B cell (primary cell): ENCODE results near the gene CCDC91. TPM values are rescaled to one million over a fixed set of nuclear protein-coding genes. Genes with fewer than 3 reads are reported as not detected.

Experiments used
- ATAC-seq: fragments of 200-7000 bp; cut with Tn5 transposase; one replicate; pipeline ENCODE4 v1.10.0; 2021; ENCODE audit warnings: low read depth, mild to moderate bottlenecking, moderate number of reproducible peaks, moderate library complexity
- CTCF ChIA-PET: fragments of 350-600 bp; sonication (Branson Sonifier 250); formaldehyde crosslinking; loops from one replicate; lab custom pipeline; 2021; ENCODE audit warnings: antibody characterized with exemption, inconsistent platforms; lab: Charles Lee
- POLR2A ChIA-PET: fragments of 350-600 bp; sonication (Branson Sonifier 250); formaldehyde crosslinking; loops from one replicate; lab custom pipeline; 2021; ENCODE audit warnings: antibody characterized with exemption; lab: Charles Lee
- DNase-seq: peaks from one replicate; pipeline ENCODE4 v3.0.0; 2013
- H2AFZ ChIP-seq: 2 replicates; pipeline ENCODE4 v1.6.1; 2012; ENCODE audit warnings: mild to moderate bottlenecking, low read depth, low read length; ENCODE audit not compliant: insufficient read depth, poor library complexity, severe bottlenecking
- H3K27ac ChIP-seq, 2 donors: 1 replicate in 1 of 2; 2 replicates in 1 of 2; pipeline ENCODE4 v1.5.1; 2012 to 2013; ENCODE audit warnings: low read length in 2 of 2, mild to moderate bottlenecking in 2 of 2, moderate library complexity in 1 of 2
- H3K27me3 ChIP-seq, 4 experiments: fragments of 200-600 bp in 1 of 4; sonication (generic) in 1 of 4; replicated peaks in 1 of 4; 1 replicate in 2 of 4; 2 replicates in 2 of 4; pipeline versions ENCODE4 v1.6.1 to v1.7.0; 2013 to 2016; ENCODE audit warnings: low read length in 3 of 4, mild to moderate bottlenecking in 2 of 4, mixed read lengths in 1 of 4, moderate library complexity in 1 of 4; ENCODE audit not compliant: insufficient read depth in 4 of 4, control insufficient read depth in 3 of 4; ENCODE audit errors: control extremely low read depth in 1 of 4
- H3K36me3 ChIP-seq, 2 experiments: replicated peaks in 1 of 2; 1 replicate in 1 of 2; 2 replicates in 1 of 2; pipeline versions ENCODE4 v1.6.1 to v1.7.1; 2013; ENCODE audit warnings: low read length in 1 of 2; ENCODE audit not compliant: insufficient read depth in 2 of 2, control insufficient read depth in 1 of 2; ENCODE audit errors: control extremely low read depth in 1 of 2, extremely low read depth in 1 of 2
- H3K4me1 ChIP-seq, 2 donors: fragments of 200-600 bp in 1 of 2; sonication (generic) in 1 of 2; 1 replicate in 1 of 2; 2 replicates in 1 of 2; pipeline versions ENCODE4 v1.5.1 to v1.6.1; 2013 to 2017; ENCODE audit warnings: low read length in 2 of 2; ENCODE audit not compliant: control insufficient read depth in 2 of 2, insufficient read depth in 2 of 2
- H3K4me2 ChIP-seq: replicated peaks from 2 replicates; pipeline ENCODE3; 2012; ENCODE audit warnings: mild to moderate bottlenecking, low read depth, low read length; ENCODE audit not compliant: poor library complexity, severe bottlenecking
- H3K4me3 ChIP-seq, 5 experiments: fragments of 200-600 bp in 1 of 5; sonication (generic) in 1 of 5; 1 replicate in 3 of 5; 2 replicates in 2 of 5; pipeline versions ENCODE4 v1.5.1 to v1.7.0; 2011 to 2016; ENCODE audit warnings: low read length in 4 of 5, mild to moderate bottlenecking in 4 of 5, low read depth in 2 of 5, control low read depth in 1 of 5, moderate library complexity in 1 of 5; ENCODE audit not compliant: insufficient read depth in 1 of 5; ENCODE audit errors: control extremely low read depth in 1 of 5, extremely low read depth in 1 of 5
- H3K79me2 ChIP-seq: fragments of 200-600 bp; sonication (generic); one replicate; pipeline ENCODE4 v1.6.0; 2016; ENCODE audit warnings: low read length; ENCODE audit not compliant: control insufficient read depth, insufficient read depth
- H3K9ac ChIP-seq: fragments of 200-600 bp; sonication (generic); 2 replicates; pipeline ENCODE4 v1.6.1; 2017; ENCODE audit warnings: mild to moderate bottlenecking, low read length, moderate library complexity
- H3K9me3 ChIP-seq, 3 donors: one replicate each; pipeline versions ENCODE4 v1.6.1 to v1.7.1; 2013; ENCODE audit warnings: low read length in 2 of 3; ENCODE audit not compliant: control insufficient read depth in 2 of 3, insufficient read depth in 1 of 3; ENCODE audit errors: control extremely low read depth in 1 of 3
- H4K20me1 ChIP-seq: 2 replicates; pipeline ENCODE4 v1.6.0; 2012; ENCODE audit warnings: mild to moderate bottlenecking, low read length; ENCODE audit not compliant: insufficient read depth, control insufficient read depth, poor library complexity, severe bottlenecking
- H3K27ac Mint-ChIP-seq: one replicate; pipeline ENCODE4 v1.8.0; 2021; ENCODE audit warnings: mixed read lengths
- H3K27me3 Mint-ChIP-seq: one replicate; pipeline ENCODE4 v1.8.0; 2021; ENCODE audit warnings: mixed read lengths
- H3K4me1 Mint-ChIP-seq: one replicate; pipeline ENCODE4 v1.8.0; 2021; ENCODE audit warnings: mixed read lengths
- H3K4me3 Mint-ChIP-seq: one replicate; pipeline ENCODE4 v1.8.0; 2021; ENCODE audit warnings: mixed read lengths
- H3K9me3 Mint-ChIP-seq: one replicate; pipeline ENCODE4 v1.8.0; 2022; ENCODE audit warnings: mixed read lengths; ENCODE audit not compliant: insufficient read depth
- EZH2 ChIP-seq: IDR thresholded peaks from 2 replicates; pipeline ENCODE4 v1.6.1; 2012; ENCODE audit warnings: borderline replicate concordance, low read depth, mild to moderate bottlenecking, moderate library complexity, low read length; ENCODE audit not compliant: insufficient read depth, poor library complexity, severe bottlenecking
- WGBS: methylation state at CpG from one replicate; pipeline ENCODE4 v1.1.5; 2013; ENCODE audit warnings: missing lambda C conversion rate; ENCODE audit not compliant: insufficient coverage; 5-methylcytosine and 5-hydroxymethylcytosine counted together
- intact Hi-C: fragments of 100-400 bp; cut with micrococcal nuclease; formaldehyde crosslinking; loops from one replicate; pipeline ENCODE4 v1.10.0; 2022
- polyA plus RNA-seq: library from polyadenylated mRNA; depleted of rRNA; stranded (reverse); fragments of >200 nt; gene quantifications from 2 replicates; pipeline ENCODE4 v1.2.3, GENCODE V29; 2012
- total RNA-seq, 2 donors: library from RNA; stranded (reverse); fragments of 120-200 nt in 1 of 2; gene quantifications; 1 replicate in 1 of 2; 2 replicates in 1 of 2; pipeline versions ENCODE4 v1.2.3 to v1.2.4, GENCODE V29; 2013 to 2022
- TF ChIP-seq, protein P1 (sequence below): fragments of 200-600 bp; IDR thresholded peaks from one replicate; pipeline ENCODE4 v1.8.0; 2022; ENCODE audit warnings: antibody characterized with exemption, mild to moderate bottlenecking

Gene CCDC91
- total and polyA plus RNA-seq, 2 donors (not counting 1 experiment from before 2014, with no cell fraction given) = 10.9 to 64.8 TPM

DNA sequence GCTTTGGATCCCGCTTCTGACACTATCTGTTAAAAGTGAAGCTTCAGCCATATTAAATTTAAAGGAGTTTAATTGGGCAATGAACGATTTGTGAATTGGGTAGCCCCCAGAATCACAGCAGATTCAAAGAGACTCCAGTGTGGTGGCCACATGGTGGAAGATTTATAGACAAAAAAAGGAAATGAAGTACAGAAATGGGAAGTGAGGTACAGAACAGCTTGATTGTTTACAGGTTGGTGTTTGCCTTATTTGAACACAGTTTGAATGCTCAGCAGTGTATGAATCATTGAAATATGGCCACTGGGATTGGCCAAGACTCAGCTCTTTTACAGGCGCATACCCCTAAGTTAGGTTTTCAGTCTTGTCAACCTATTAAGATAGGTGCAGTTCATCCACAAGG lies 21.9 kb downstream of the CCDC91 start:
- peaks cover 5% of the 10 kb centered on the region for H4K20me1 ChIP-seq
- 100% methylated on average over 1 of the region's 3 CpGs for WGBS
- Mint-ChIP-seq H3K27ac (no peak overlapping the region), H3K4me1 (peaks cover 35% of the 10 kb centered on the region), H3K27me3 (no peaks in the 10 kb centered on the region), H3K4me3 (no peak overlapping the region), H3K9me3 (no peaks in the 10 kb centered on the region)
- H3K27ac ChIP-seq = no peak overlapping the region
- DNase-seq (no peak), ATAC-seq (no peak)
- H2AFZ ChIP-seq = no peak overlapping the region
- H3K79me2 ChIP-seq = peaks cover 70% of the 10 kb centered on the region
- H3K4me2 ChIP-seq = no peak overlapping the region
- TF ChIP-seq, protein P1, sequence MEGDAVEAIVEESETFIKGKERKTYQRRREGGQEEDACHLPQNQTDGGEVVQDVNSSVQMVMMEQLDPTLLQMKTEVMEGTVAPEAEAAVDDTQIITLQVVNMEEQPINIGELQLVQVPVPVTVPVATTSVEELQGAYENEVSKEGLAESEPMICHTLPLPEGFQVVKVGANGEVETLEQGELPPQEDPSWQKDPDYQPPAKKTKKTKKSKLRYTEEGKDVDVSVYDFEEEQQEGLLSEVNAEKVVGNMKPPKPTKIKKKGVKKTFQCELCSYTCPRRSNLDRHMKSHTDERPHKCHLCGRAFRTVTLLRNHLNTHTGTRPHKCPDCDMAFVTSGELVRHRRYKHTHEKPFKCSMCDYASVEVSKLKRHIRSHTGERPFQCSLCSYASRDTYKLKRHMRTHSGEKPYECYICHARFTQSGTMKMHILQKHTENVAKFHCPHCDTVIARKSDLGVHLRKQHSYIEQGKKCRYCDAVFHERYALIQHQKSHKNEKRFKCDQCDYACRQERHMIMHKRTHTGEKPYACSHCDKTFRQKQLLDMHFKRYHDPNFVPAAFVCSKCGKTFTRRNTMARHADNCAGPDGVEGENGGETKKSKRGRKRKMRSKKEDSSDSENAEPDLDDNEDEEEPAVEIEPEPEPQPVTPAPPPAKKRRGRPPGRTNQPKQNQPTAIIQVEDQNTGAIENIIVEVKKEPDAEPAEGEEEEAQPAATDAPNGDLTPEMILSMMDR = no peak
- TF ChIP-seq EZH2 = no peak
- no peaks in the 10 kb centered on the region for H3K27me3 ChIP-seq
- H3K36me3 ChIP-seq = peaks cover 0 to 11% of the 10 kb centered on the region in 2 experiments
- H3K9ac ChIP-seq = no peak overlapping the region
- CTCF ChIA-PET = no interaction called here
- POLR2A ChIA-PET = no interaction called here
- no peak overlapping the region for H3K4me3 ChIP-seq
- H3K4me1 ChIP-seq = peaks cover under 1 to 7% of the 10 kb centered on the region in 2 donors
- intact Hi-C loops = no loop called here
- peaks cover 0 to 4% (median 2%) of the 10 kb centered on the region in 3 donors for H3K9me3 ChIP-seq

DNA sequence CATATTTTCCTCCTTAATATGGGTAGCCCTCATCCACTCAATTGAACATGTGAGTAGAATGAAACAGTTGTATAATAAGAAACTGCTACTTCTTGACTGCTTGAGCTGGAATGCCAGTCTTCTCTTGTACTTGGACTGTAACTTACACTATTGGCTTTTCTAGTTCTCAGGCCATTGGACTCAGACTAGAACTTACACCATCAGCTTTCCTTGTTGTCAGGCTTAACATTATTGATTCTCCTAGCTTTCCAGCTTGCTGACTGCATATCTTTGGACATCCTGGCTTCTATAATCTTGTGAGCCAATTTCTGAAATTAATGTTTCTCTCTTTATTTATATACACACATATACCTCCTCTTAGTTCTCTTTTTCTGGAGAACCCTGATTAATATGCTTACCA lies 24.8 kb downstream of the CCDC91 start:
- peaks cover 8 to 16% of the 10 kb centered on the region in 2 donors for H3K4me1 ChIP-seq
- no peak overlapping the region for H3K4me3 ChIP-seq
- H3K79me2 ChIP-seq = peaks cover 73% of the 10 kb centered on the region
- POLR2A ChIA-PET = no interaction called here
- H3K27me3 ChIP-seq = no peaks in the 10 kb centered on the region
- peaks cover 5% of the 10 kb centered on the region for H4K20me1 ChIP-seq
- CTCF ChIA-PET = no interaction called here
- intact Hi-C loops = no loop called here
- H3K4me3 Mint-ChIP-seq = no peak overlapping the region
- DNase-seq (no peak), ATAC-seq (no peak)
- no peak overlapping the region for H3K9ac ChIP-seq
- peaks cover 0 to 6% (median 3%) of the 10 kb centered on the region in 3 donors for H3K9me3 ChIP-seq
- H3K4me1 Mint-ChIP-seq = peaks cover 42% of the 10 kb centered on the region
- no peak overlapping the region for H3K27ac ChIP-seq
- TF ChIP-seq EZH2 = no peak
- TF ChIP-seq, protein P1 = no peak
- peaks cover 6% of the 10 kb centered on the region for H3K9me3 Mint-ChIP-seq
- no peaks in the 10 kb centered on the region for H3K27me3 Mint-ChIP-seq
- peaks cover 0 to 9% of the 10 kb centered on the region in 2 experiments for H3K36me3 ChIP-seq
- H3K27ac Mint-ChIP-seq = no peak overlapping the region
- no peak overlapping the region for H2AFZ ChIP-seq
- H3K4me2 ChIP-seq = no peak overlapping the region
